GM12878 (cell line): Measurements from ENCODE around the gene NDUFV1. TPM values are rescaled to one million over a fixed set of nuclear protein-coding genes. Genes with fewer than 3 reads are reported as not detected.

Experiments
- ATAC-seq: fragments of 200-7000 bp; cut with Tn5 transposase; 3 replicates; pipeline ENCODE4 v1.9.1; 2020; ENCODE audit warnings: mild to moderate bottlenecking, moderate library complexity
- BruUV-seq: library from RNA; stranded (reverse); fragments of 400-500 nt; replicated peaks from 2 replicates; lab custom pipeline; 2021; lab: Mats Ljungman, UMichigan
- CTCF ChIA-PET: fragments of 300-600 bp; sonication (Branson Sonifier 250); formaldehyde crosslinking; extraction: SDS; loops from one replicate; lab custom pipeline; 2021; ENCODE audit warnings: inconsistent platforms; lab: Yijun Ruan, JAX
- POLR2A ChIA-PET: fragments of 350-600 bp; formaldehyde crosslinking; extraction: SDS; loops from one replicate; lab custom pipeline; 2021; ENCODE audit warnings: inconsistent platforms; lab: Charles Lee
- RAD21 ChIA-PET: fragments of 300-600 bp; sonication (Branson Sonifier 250); formaldehyde crosslinking; loops from one replicate; lab custom pipeline; 2023; ENCODE audit warnings: antibody characterized with exemption; ENCODE audit not compliant: unreplicated experiment; lab: Charles Lee
- SMC1A ChIA-PET: fragments of 300-600 bp; sonication (Branson Sonifier 250); formaldehyde crosslinking; loops from one replicate; lab custom pipeline; 2023; ENCODE audit not compliant: unreplicated experiment, uncharacterized antibody; lab: Charles Lee
- DNase-seq: peaks from one replicate; pipeline ENCODE4 v3.0.0-alpha.2; 2011; ENCODE audit warnings: low read depth, low spot score
- FAIRE-seq: peaks from 3 replicates; lab custom pipeline; 2011; peaks lifted over from hg19 to GRCh38; lab: Jason Lieb, UNC
- H2AFZ ChIP-seq: 2 replicates; pipeline ENCODE4 v1.6.0; 2011; ENCODE audit warnings: low read depth, low read length, control low read depth; ENCODE audit not compliant: control insufficient read depth
- H3K27ac ChIP-seq: 2 replicates; pipeline ENCODE4 v1.5.1; 2011; ENCODE audit warnings: control low read depth; ENCODE audit not compliant: control insufficient read depth, insufficient read depth
- H3K27me3 ChIP-seq, 2 experiments: replicated peaks in 1 of 2; 2 replicates each; pipeline versions ENCODE4 v1.6.0 to v1.6.1; 2011; ENCODE audit warnings: low read length in 1 of 2; ENCODE audit not compliant: control insufficient read depth in 2 of 2, insufficient read depth in 2 of 2
- H3K36me3 ChIP-seq, 2 experiments: 2 replicates each; pipeline ENCODE4 v1.5.1; 2011; ENCODE audit warnings: low read length in 1 of 2; ENCODE audit not compliant: control insufficient read depth in 2 of 2, insufficient read depth in 2 of 2
- H3K4me1 ChIP-seq: 2 replicates; pipeline ENCODE4 v1.6.1; 2011; ENCODE audit warnings: mild to moderate bottlenecking, low read length, moderate library complexity, mixed read lengths; ENCODE audit not compliant: control insufficient read depth, insufficient read depth
- H3K4me2 ChIP-seq: 2 replicates; pipeline ENCODE4 v1.6.0; 2011; ENCODE audit warnings: control low read depth; ENCODE audit not compliant: control insufficient read depth, insufficient read depth
- H3K4me3 ChIP-seq: fragments of 200-600 bp; sonication (generic); 2 replicates; pipeline ENCODE4 v1.5.1; 2016
- H3K79me2 ChIP-seq: 2 replicates; pipeline ENCODE4 v1.6.0; 2011; ENCODE audit warnings: low read length; ENCODE audit not compliant: control insufficient read depth, insufficient read depth
- H3K9ac ChIP-seq: 2 replicates; pipeline ENCODE4 v1.8.0; 2011; ENCODE audit warnings: low read length, control low read depth, mixed read lengths; ENCODE audit not compliant: control insufficient read depth, insufficient read depth
- H3K9me3 ChIP-seq: replicated peaks from 3 replicates; pipeline ENCODE4 v1.5.1; 2011; ENCODE audit warnings: mild to moderate bottlenecking, low read length; ENCODE audit not compliant: control insufficient read depth, insufficient read depth
- H4K20me1 ChIP-seq: 2 replicates; pipeline ENCODE4 v1.6.0; 2011; ENCODE audit not compliant: control insufficient read depth, insufficient read depth
- BCL3 ChIP-seq: IDR thresholded peaks from 2 replicates; pipeline ENCODE4 v1.6.1; 2011; ENCODE audit warnings: borderline replicate concordance, low read depth, mild to moderate bottlenecking, moderate library complexity, low read length; ENCODE audit not compliant: insufficient read depth, poor library complexity, severe bottlenecking
- IKZF1 ChIP-seq: fragments of 450-650 bp; conservative IDR thresholded peaks from 2 replicates; pipeline ENCODE4 v1.6.1; 2017; ENCODE audit warnings: antibody characterized with exemption, mild to moderate bottlenecking
- IRF4 ChIP-seq: IDR thresholded peaks from 2 replicates; pipeline ENCODE4 v1.6.1; 2011; ENCODE audit warnings: low read depth, low read length
- JUNB ChIP-seq: IDR thresholded peaks from 2 replicates; pipeline ENCODE4 v1.6.1; 2016; ENCODE audit warnings: antibody characterized with exemption, mild to moderate bottlenecking
- MEF2A ChIP-seq: IDR thresholded peaks from 2 replicates; pipeline ENCODE4 v1.6.1; 2011; ENCODE audit warnings: low read depth, mild to moderate bottlenecking, low read length, moderate library complexity; ENCODE audit not compliant: insufficient read depth
- MLLT1 ChIP-seq: fragments of 450-650 bp; IDR thresholded peaks from 2 replicates; pipeline ENCODE4 v1.6.1; 2016; ENCODE audit warnings: mild to moderate bottlenecking
- MTA3 ChIP-seq: IDR thresholded peaks from 2 replicates; pipeline ENCODE4 v1.6.1; 2012; ENCODE audit warnings: low read length, inconsistent platforms, borderline replicate concordance
- POLR2AphosphoS5 ChIP-seq: IDR thresholded peaks from 2 replicates; pipeline ENCODE4 v1.6.1; 2011; ENCODE audit warnings: mild to moderate bottlenecking, low read length, inconsistent platforms
- RB1 ChIP-seq: fragments of 450-650 bp; formaldehyde crosslinking; IDR thresholded peaks from 2 replicates; pipeline ENCODE4 v1.6.1; 2017; ENCODE audit warnings: mild to moderate bottlenecking, borderline replicate concordance
- SKIL ChIP-seq: fragments of 450-650 bp; IDR thresholded peaks from 2 replicates; pipeline ENCODE4 v1.6.1; 2017; ENCODE audit warnings: mild to moderate bottlenecking, low read depth, inconsistent platforms; ENCODE audit not compliant: poor library complexity, severe bottlenecking
- SMAD5 ChIP-seq: IDR thresholded peaks from 2 replicates; pipeline ENCODE4 v1.6.1; 2016; ENCODE audit warnings: antibody characterized with exemption, low read depth
- SMC3 ChIP-seq: IDR thresholded peaks from 2 replicates; pipeline ENCODE4 v1.6.1; 2011; ENCODE audit warnings: low read length, improper control_type of control experiment, borderline replicate concordance
- TAF1 ChIP-seq: IDR thresholded peaks from 2 replicates; pipeline ENCODE4 v1.6.1; 2011; ENCODE audit warnings: mild to moderate bottlenecking, low read depth, low read length, borderline replicate concordance
- ZNF384 ChIP-seq: IDR thresholded peaks from 2 replicates; pipeline ENCODE4 v1.6.1; 2012; ENCODE audit warnings: low read depth, mild to moderate bottlenecking, low read length, improper control_type of control experiment, borderline replicate concordance
- WGBS: methylation state at CpG from one replicate; pipeline ENCODE4 v1.1.6; 2016; ENCODE audit warnings: low lambda C conversion rate; ENCODE audit not compliant: insufficient replicate concordance, insufficient coverage; ENCODE audit errors: missing lambda C conversion rate; 5-methylcytosine and 5-hydroxymethylcytosine counted together
- in situ Hi-C: fragments of 300-500 bp; cut with MboI; formaldehyde crosslinking; loops from 9 replicates; pipeline ENCODE4 v1.14.3; 2018; ENCODE audit warnings: mixed read lengths
- intact Hi-C: fragments of 100-400 bp; cut with micrococcal nuclease; formaldehyde crosslinking; loops from one replicate; pipeline ENCODE4 v1.14.2; 2022; ENCODE audit not compliant: unreplicated experiment
- polyA plus RNA-seq, 11 experiments: library from polyadenylated mRNA; depleted of rRNA in 4 of 11; unstranded in 6 of 11; stranded (reverse) in 5 of 11; fragments of >200 nt; fragmentation: Nextera tagmentation in 4 of 11; fragmentation: Illumina TruSeq in 1 of 11; extraction: Ambion mirVana in 4 of 11; extraction: Trizol in 1 of 11; gene quantifications; 1 replicate in 1 of 11; 2 replicates in 10 of 11; pipeline versions ENCODE4 v1.2.1 to v1.2.3, GENCODE V29; 2011 to 2016; ENCODE audit warnings: inconsistent platforms in 2 of 11, missing spikeins in 2 of 11, low read depth in 1 of 11
- total RNA-seq, 4 experiments: library from RNA; depleted of rRNA in 3 of 4; stranded (reverse); fragments of >200 nt in 3 of 4; fragmentation: Illumina TruSeq in 1 of 4; extraction: Trizol in 1 of 4; gene quantifications; 2 replicates each; pipeline versions ENCODE4 v1.2.1 to v1.2.3, GENCODE V29; 2013 to 2021
- TF ChIP-seq, protein P1 (sequence below): IDR thresholded peaks from 2 replicates; pipeline ENCODE4 v1.6.1; 2012; ENCODE audit warnings: low read length, inconsistent platforms
- TF ChIP-seq, protein P2 (sequence below): IDR thresholded peaks from 2 replicates; pipeline ENCODE4 v1.6.1; 2012; ENCODE audit warnings: low read depth, low read length, improper control_type of control experiment

The NDUFV1 gene
- total and polyA plus RNA-seq, 10 of the 15 experiments (the other 5 are each of a cell fraction or from before 2014, with no cell fraction given): 8.2 to 380 (median 231) TPM

DNA sequence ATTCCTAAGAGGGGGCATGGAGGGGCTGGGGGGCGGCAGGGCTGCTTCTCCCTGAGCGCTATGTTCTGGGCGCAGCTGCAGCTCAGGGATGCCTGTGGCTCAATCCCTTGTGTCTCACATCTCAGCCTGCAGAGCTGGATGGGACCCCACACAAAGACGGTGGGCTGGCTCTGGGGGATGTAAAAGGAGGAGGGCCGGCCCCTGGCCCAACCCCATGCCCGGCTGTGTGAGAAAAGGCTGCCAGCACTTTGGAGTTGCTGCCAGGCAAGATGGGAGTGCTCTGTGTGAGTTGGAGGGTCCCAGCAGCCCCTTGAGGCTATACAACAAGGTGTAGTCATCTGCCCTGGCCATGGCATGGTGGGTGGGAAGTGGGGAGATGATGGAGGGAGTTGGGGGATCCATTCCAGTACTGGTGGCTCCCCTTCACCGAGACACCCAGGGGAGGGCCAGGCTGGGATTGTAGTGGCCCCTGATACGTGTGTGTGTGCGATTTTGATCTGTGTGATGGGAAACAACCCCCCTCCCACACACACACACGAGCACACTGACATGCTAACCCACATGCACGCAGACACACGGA lies 34.1 kb downstream of the NDUFV1 start:
- Histone ChIP-seq H2AFZ (no peak overlapping the region), H3K4me3 (no peak overlapping the region), H3K4me1 (peaks cover 20% of the 10 kb centered on the region), H4K20me1 (no peaks in the 10 kb centered on the region), H3K27me3 (no peaks in the 10 kb centered on the region; a peak in 1 of 4 replicates), H3K9me3 (peaks cover 3% of the 10 kb centered on the region; the same call in 2 of the 3 replicates), H3K36me3 (no peaks in the 10 kb centered on the region), H3K79me2 (no peaks in the 10 kb centered on the region), H3K27ac (no peak overlapping the region), H3K4me2 (no peak overlapping the region), H3K9ac (no peak overlapping the region)
- TF ChIP-seq MEF2A: no peak
- TF ChIP-seq SMAD5: no peak
- no peak for TF ChIP-seq TAF1
- TF ChIP-seq MTA3: no peak
- TF ChIP-seq IKZF1: no peak
- TF ChIP-seq SMC3: no peak
- TF ChIP-seq, protein P1, sequence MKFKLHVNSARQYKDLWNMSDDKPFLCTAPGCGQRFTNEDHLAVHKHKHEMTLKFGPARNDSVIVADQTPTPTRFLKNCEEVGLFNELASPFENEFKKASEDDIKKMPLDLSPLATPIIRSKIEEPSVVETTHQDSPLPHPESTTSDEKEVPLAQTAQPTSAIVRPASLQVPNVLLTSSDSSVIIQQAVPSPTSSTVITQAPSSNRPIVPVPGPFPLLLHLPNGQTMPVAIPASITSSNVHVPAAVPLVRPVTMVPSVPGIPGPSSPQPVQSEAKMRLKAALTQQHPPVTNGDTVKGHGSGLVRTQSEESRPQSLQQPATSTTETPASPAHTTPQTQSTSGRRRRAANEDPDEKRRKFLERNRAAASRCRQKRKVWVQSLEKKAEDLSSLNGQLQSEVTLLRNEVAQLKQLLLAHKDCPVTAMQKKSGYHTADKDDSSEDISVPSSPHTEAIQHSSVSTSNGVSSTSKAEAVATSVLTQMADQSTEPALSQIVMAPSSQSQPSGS: no peak
- no peak for TF ChIP-seq SKIL
- no peak for TF ChIP-seq IRF4
- no peak for TF ChIP-seq POLR2AphosphoS5
- no peak for TF ChIP-seq BCL3
- TF ChIP-seq MLLT1: no peak
- TF ChIP-seq, protein P2, sequence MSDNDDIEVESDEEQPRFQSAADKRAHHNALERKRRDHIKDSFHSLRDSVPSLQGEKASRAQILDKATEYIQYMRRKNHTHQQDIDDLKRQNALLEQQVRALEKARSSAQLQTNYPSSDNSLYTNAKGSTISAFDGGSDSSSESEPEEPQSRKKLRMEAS: no peak
- no peak for TF ChIP-seq JUNB
- TF ChIP-seq RB1: no peak
- no peak for TF ChIP-seq ZNF384
- intact Hi-C loops (loop anchor here (1.0 kb wide), 1 partner anchor 18 kb away; no protein-coding TSS in a partner anchor), in situ Hi-C loops (no loop called here)
- ChIA-PET SMC1A (interaction anchor here (0.9 kb wide), 1 partner anchor 22 kb away, joined by 3 read pairs; no protein-coding TSS in a partner anchor), POLR2A (interaction anchor here (0.6 kb wide), 1 partner anchor 82 kb away, joined by 4 read pairs; no protein-coding TSS in a partner anchor), RAD21 (no interaction called here), CTCF (interaction anchor here (0.7 to 4.6 kb wide), 3 partner anchors 14 to 65 kb away, joined by 3 to 26 read pairs (median 3); no protein-coding TSS in a partner anchor)
- ATAC-seq: no peak
- no peak for FAIRE-seq
- DNase-seq: no peak
- 24% methylated on average over 12 of the region's 12 CpGs for WGBS
- no TSS peak for BruUV-seq
